H1 (cell line): Measurements from ENCODE around the gene CBLN1.

Experiments
- CHD2 ChIP-seq: IDR thresholded peaks from 2 replicates; pipeline ENCODE4 v1.6.1; 2012; ENCODE audit warnings: low read length, improper control_type of control experiment
- EZH2 ChIP-seq: fragments of 200-600 bp; sonication (generic); IDR thresholded peaks from 2 replicates; pipeline ENCODE4 v1.7.1; 2012; ENCODE audit warnings: low read depth, mild to moderate bottlenecking, moderate library complexity, low read length, inconsistent platforms; ENCODE audit not compliant: severe bottlenecking
- JUN ChIP-seq: IDR thresholded peaks from 2 replicates; pipeline ENCODE4 v1.6.1; 2011; ENCODE audit warnings: low read depth, mild to moderate bottlenecking, improper control_type of control experiment, low read length
- POLR2A ChIP-seq, 2 experiments: IDR thresholded peaks; 1 replicate in 1 of 2; 2 replicates in 1 of 2; pipeline ENCODE4 v1.6.1; 2011; ENCODE audit warnings: low read depth in 2 of 2, low read length in 2 of 2, mild to moderate bottlenecking in 2 of 2; ENCODE audit errors: control extremely low read depth in 1 of 2
- POLR2AphosphoS5 ChIP-seq: IDR thresholded peaks from 2 replicates; pipeline ENCODE4 v1.6.1; 2011; ENCODE audit warnings: low read depth, low read length
- POU5F1 ChIP-seq: IDR thresholded peaks from 2 replicates; pipeline ENCODE4 v1.6.1; 2011; ENCODE audit warnings: low read depth, mild to moderate bottlenecking, low read length, moderate library complexity
- TEAD4 ChIP-seq: IDR thresholded peaks from 2 replicates; pipeline ENCODE4 v1.6.1; 2012; ENCODE audit warnings: low read depth, low read length, inconsistent platforms, mixed read lengths
- YY1 ChIP-seq: IDR thresholded peaks from 2 replicates; pipeline ENCODE4 v1.6.1; 2011; ENCODE audit warnings: low read depth, mild to moderate bottlenecking, low read length
- TF ChIP-seq, protein P1 (sequence below), 3 experiments: IDR thresholded peaks; 1 replicate in 2 of 3; 2 replicates in 1 of 3; pipeline versions ENCODE4 v1.5.1 to v1.6.1; 2011; ENCODE audit warnings: low read length in 3 of 3, mild to moderate bottlenecking in 3 of 3, inconsistent platforms in 2 of 3, low read depth in 1 of 3, moderate library complexity in 1 of 3; ENCODE audit not compliant: insufficient read depth in 1 of 3; ENCODE audit errors: control extremely low read depth in 1 of 3
- TF ChIP-seq, protein P2 (sequence below): IDR thresholded peaks from 2 replicates; pipeline ENCODE4 v1.6.1; 2012; ENCODE audit warnings: inconsistent platforms
- TF ChIP-seq, protein P3 (sequence below): IDR thresholded peaks from 2 replicates; pipeline ENCODE4 v1.6.1; 2011; ENCODE audit warnings: low read depth, mild to moderate bottlenecking, low read length; ENCODE audit not compliant: insufficient read depth
- TF ChIP-seq, protein P4 (sequence below): IDR thresholded peaks from 2 replicates; pipeline ENCODE4 v1.6.1; 2012; ENCODE audit warnings: low read length, inconsistent platforms

DNA sequence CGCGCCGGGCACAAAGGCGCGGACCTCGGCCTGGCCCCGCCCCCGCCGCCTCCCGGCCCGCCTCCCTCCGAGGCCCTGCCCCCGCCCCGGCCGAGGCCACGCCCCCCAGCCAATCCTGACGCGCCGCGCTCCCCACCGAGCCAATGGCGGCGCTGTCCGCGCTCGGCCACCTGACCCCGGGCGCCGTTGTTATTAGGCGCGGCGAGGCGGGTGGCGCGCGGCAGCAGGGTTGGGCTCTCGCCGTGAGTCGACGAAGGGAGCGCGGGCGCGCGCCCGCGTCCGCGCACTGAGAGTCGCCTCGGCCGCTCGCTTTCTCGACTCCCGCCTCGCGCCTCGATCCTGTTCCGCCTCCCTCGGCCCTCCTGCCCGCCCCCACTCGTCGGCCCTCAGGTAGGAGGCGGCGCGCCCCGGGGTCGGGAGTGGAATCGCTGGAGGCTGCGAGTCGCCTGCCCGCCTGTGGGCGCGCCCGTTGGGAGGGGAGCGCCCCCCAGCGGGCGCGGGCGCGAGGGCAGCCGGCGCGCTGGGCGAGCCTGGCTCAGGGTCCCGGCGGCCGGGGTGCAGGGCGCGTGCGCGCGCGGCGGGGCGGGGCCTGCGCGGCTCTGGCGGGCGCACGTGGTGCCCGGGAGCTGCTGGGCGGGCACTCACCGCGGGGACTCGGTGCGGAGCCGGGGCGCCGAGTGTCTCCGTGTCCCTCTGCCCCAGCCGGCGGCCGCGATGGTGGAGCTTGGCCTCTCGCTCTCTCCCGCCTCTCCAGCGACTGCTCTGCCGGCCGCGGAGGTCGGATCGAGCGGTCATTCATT lies 405 bp upstream of the CBLN1 start:
- TF ChIP-seq, protein P1, sequence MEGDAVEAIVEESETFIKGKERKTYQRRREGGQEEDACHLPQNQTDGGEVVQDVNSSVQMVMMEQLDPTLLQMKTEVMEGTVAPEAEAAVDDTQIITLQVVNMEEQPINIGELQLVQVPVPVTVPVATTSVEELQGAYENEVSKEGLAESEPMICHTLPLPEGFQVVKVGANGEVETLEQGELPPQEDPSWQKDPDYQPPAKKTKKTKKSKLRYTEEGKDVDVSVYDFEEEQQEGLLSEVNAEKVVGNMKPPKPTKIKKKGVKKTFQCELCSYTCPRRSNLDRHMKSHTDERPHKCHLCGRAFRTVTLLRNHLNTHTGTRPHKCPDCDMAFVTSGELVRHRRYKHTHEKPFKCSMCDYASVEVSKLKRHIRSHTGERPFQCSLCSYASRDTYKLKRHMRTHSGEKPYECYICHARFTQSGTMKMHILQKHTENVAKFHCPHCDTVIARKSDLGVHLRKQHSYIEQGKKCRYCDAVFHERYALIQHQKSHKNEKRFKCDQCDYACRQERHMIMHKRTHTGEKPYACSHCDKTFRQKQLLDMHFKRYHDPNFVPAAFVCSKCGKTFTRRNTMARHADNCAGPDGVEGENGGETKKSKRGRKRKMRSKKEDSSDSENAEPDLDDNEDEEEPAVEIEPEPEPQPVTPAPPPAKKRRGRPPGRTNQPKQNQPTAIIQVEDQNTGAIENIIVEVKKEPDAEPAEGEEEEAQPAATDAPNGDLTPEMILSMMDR (IDR thresholded peaks at IDR 0.05; ENCODE audit: control extremely low read depth in 1 of 3, insufficient read depth in 1 of 3, low read depth in 1 of 3, low read length in 3 of 3), result peak; percentile 58 to 80 (median 65)
- TF ChIP-seq CHD2, result no peak
- TF ChIP-seq YY1, result 0 out of 2 replicates have a peak, but pooled peaks have one; percentile 9
- no peak for TF ChIP-seq EZH2
- no peak for TF ChIP-seq POLR2AphosphoS5
- TF ChIP-seq, protein P2, sequence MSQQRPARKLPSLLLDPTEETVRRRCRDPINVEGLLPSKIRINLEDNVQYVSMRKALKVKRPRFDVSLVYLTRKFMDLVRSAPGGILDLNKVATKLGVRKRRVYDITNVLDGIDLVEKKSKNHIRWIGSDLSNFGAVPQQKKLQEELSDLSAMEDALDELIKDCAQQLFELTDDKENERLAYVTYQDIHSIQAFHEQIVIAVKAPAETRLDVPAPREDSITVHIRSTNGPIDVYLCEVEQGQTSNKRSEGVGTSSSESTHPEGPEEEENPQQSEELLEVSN, result peak; percentile 40
- TF ChIP-seq, protein P3, sequence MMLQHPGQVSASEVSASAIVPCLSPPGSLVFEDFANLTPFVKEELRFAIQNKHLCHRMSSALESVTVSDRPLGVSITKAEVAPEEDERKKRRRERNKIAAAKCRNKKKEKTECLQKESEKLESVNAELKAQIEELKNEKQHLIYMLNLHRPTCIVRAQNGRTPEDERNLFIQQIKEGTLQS, result no peak
- no peak for TF ChIP-seq JUN
- no peak for TF ChIP-seq TEAD4
- TF ChIP-seq POLR2A (IDR thresholded peaks at IDR 0.05; ENCODE audit: control extremely low read depth in 1 of 2, low read depth in 2 of 2, low read length in 2 of 2), result no peak
- TF ChIP-seq, protein P4, sequence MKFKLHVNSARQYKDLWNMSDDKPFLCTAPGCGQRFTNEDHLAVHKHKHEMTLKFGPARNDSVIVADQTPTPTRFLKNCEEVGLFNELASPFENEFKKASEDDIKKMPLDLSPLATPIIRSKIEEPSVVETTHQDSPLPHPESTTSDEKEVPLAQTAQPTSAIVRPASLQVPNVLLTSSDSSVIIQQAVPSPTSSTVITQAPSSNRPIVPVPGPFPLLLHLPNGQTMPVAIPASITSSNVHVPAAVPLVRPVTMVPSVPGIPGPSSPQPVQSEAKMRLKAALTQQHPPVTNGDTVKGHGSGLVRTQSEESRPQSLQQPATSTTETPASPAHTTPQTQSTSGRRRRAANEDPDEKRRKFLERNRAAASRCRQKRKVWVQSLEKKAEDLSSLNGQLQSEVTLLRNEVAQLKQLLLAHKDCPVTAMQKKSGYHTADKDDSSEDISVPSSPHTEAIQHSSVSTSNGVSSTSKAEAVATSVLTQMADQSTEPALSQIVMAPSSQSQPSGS, result no peak
- no peak for TF ChIP-seq POU5F1
